NCI-H82 treated with DMSO at 0.1 percent for 48 hours (cell line): ENCODE results near the gene HMMR.
A peak's percentile ranks its signal among the peaks of the same experiment; 100 is the strongest.
"Not testable (repeated sequence)": the region's sequence is repeated elsewhere in the genome, so short reads cannot be mapped to it uniquely, and the experiment has no call there.

Experiments used
- DNase-seq: peaks from one replicate; lab custom pipeline; 2025; ENCODE audit not compliant: unreplicated experiment; lab: John Stamatoyannopoulos, UW

The HMMR gene

GRCh38 chr5:163460562-163461171 is at the start of gene HMMR:
Gene HMMR, plus strand, starts transcription at chr5:163460632. Its CDS starts 61 bp downstream, at chr5:163460693.
- DNase-seq = peak; percentile 49

GRCh38 chr5:163415673-163416072 is 44.8 kb upstream of the HMMR start:
- DNase-seq = not testable (repeated sequence)

- no peak for DNase-seq
Observed at GRCh38 chr5:163424836-163425235, 35.6 kb upstream of the HMMR start.

GRCh38 chr5:163426128-163426527 is 34.3 kb upstream of the HMMR start:
- not testable (repeated sequence) for DNase-seq

GRCh38 chr5:163432544-163432943 is 27.9 kb upstream of the HMMR start:
- no peak for DNase-seq

- DNase-seq = no peak
Observed at GRCh38 chr5:163433271-163433670, 27.2 kb upstream of the HMMR start.

- DNase-seq = no peak
Observed at GRCh38 chr5:163434401-163434866, 26.0 kb upstream of the HMMR start.

- DNase-seq = peak; percentile 50
Observed at GRCh38 chr5:163436515-163436914, 23.9 kb upstream of the HMMR start.

- DNase-seq = no peak
Observed at GRCh38 chr5:163437011-163437308, 23.5 kb upstream of the HMMR start.

GRCh38 chr5:163437309-163438182 is 22.9 kb upstream of the HMMR start, which contains the start of gene CCNG1:
Gene CCNG1, plus strand, starts transcription at chr5:163437595. Its CDS starts 1,662 bp downstream, at chr5:163439257.
- DNase-seq = peak; percentile 93

GRCh38 chr5:163439092-163439425 is 21.4 kb upstream of the HMMR start:
- peak; percentile 35 for DNase-seq

- no peak for DNase-seq
Observed at GRCh38 chr5:163440954-163441353, 19.5 kb upstream of the HMMR start.

- DNase-seq = no peak
Observed at GRCh38 chr5:163444526-163444925, 15.9 kb upstream of the HMMR start.

GRCh38 chr5:163445345-163445744 is 15.1 kb upstream of the HMMR start:
- DNase-seq = no peak

GRCh38 chr5:163447191-163447590 is 13.2 kb upstream of the HMMR start:
- DNase-seq = no peak

GRCh38 chr5:163447875-163448274 is 12.6 kb upstream of the HMMR start:
- DNase-seq = no peak

- no peak for DNase-seq
Observed at GRCh38 chr5:163448491-163448890, 11.9 kb upstream of the HMMR start.

GRCh38 chr5:163451489-163451888 is 8.9 kb upstream of the HMMR start:
- DNase-seq = no peak

- DNase-seq = no peak
Observed at GRCh38 chr5:163453705-163454104, 6.7 kb upstream of the HMMR start.

GRCh38 chr5:163455406-163455805 is 5.0 kb upstream of the HMMR start:
- not testable (repeated sequence) for DNase-seq

- DNase-seq = no peak
Observed at GRCh38 chr5:163456029-163456589, 4.3 kb upstream of the HMMR start.

- DNase-seq = no peak
Observed at GRCh38 chr5:163456840-163457239, 3.6 kb upstream of the HMMR start.
